NT2/D1 (cell line): ENCODE results near the gene KRT75.

Experiments used
- DNase-seq: peaks from one replicate; pipeline ENCODE4 v3.0.0-alpha.2; 2011; ENCODE audit warnings: low read depth, low spot score
- H3K27me3 ChIP-seq: 2 replicates; pipeline ENCODE4 v1.6.0; 2011; ENCODE audit warnings: mild to moderate bottlenecking; ENCODE audit not compliant: insufficient read length, insufficient read depth
- H3K36me3 ChIP-seq: 2 replicates; pipeline ENCODE4 v1.6.1; 2011; ENCODE audit warnings: mild to moderate bottlenecking, low read length, mixed read lengths; ENCODE audit not compliant: insufficient read depth, insufficient read length
- H3K4me1 ChIP-seq: 2 replicates; pipeline ENCODE4 v1.5.1; 2011; ENCODE audit not compliant: insufficient read depth, insufficient read length
- H3K4me3 ChIP-seq: 2 replicates; pipeline ENCODE4 v1.5.1; 2011; ENCODE audit warnings: low read depth; ENCODE audit not compliant: insufficient read length
- H3K9ac ChIP-seq: 2 replicates; pipeline ENCODE4 v1.6.0; 2011; ENCODE audit warnings: low read depth; ENCODE audit not compliant: insufficient read length
- H3K9me3 ChIP-seq: 2 replicates; pipeline ENCODE4 v1.5.1; 2011; ENCODE audit warnings: mild to moderate bottlenecking, low read length; ENCODE audit not compliant: insufficient read depth
- SUZ12 ChIP-seq: IDR thresholded peaks from 2 replicates; pipeline ENCODE4 v1.6.1; 2011; ENCODE audit not compliant: insufficient read length, insufficient read depth; ENCODE audit errors: extremely low read depth
- YY1 ChIP-seq: IDR thresholded peaks from 2 replicates; pipeline ENCODE4 v1.6.1; 2011; ENCODE audit not compliant: insufficient read length, insufficient read depth
- ZNF274 ChIP-seq: IDR thresholded peaks from 2 replicates; pipeline ENCODE4 v1.6.1; 2011; ENCODE audit warnings: mild to moderate bottlenecking, low read depth, low read length

Gene KRT75

DNA sequence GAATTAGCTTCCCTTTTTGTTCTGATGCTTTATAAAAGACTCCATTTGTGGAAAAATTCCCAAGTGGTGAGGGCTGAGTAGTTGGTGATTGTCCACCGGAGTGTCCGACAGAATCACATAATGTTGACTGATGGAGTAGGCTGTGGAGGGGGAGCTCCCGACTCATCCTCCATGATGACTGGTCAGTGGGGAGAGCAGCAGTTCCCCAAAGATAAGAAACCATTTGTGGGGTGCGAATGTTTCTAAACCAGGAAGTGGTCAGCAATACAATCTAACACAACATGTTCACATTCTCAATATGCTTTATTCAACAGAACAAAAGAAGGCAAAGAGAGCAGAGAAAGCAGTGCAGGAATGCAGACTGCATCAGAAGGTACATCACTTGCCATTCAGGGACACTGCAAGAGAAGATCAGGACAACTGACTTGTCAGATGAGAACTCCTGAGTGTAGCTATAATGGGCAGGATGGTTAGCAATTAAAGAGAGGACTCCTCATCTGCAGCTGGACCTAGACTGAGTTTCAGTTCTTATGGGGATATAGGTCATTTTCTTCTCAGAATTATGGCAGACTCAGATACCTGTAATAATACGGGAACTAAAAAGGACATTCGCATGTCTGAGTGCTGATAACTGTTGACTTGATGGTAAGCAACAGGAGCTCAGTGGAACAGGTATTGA, 12.3 kb upstream of the KRT75 start:
- TF ChIP-seq ZNF274 (no peak), SUZ12 (no peak), YY1 (no peak)
- no peaks in the 10 kb centered on the region for H3K4me1 ChIP-seq
- no peaks in the 10 kb centered on the region for H3K9me3 ChIP-seq
- no peak for DNase-seq
- no peak overlapping the region for H3K4me3 ChIP-seq
- no peak overlapping the region for H3K9ac ChIP-seq
- H3K36me3 ChIP-seq: no peaks in the 10 kb centered on the region
- no peaks in the 10 kb centered on the region for H3K27me3 ChIP-seq

DNA sequence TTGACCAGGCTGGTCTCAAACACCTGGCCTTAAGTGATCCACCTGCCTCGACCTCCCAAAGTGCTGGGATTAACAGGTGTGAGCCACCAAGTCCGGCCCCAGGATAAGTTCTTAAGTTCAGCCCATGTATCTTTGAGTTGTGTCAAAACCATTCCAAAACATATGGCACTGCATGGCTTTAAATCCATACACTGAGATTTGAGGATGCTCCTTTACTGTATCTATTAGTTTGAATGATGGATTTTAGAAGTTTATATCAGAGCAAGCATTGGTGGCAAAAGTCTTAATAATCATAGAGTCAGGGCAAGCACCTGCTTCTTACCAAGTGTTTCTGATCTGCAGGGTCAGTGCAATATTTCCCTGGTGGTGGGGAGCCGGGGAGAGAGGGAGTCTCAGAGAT, 11.7 kb upstream of the KRT75 start:
- H3K27me3 ChIP-seq: no peaks in the 10 kb centered on the region
- no peak for DNase-seq
- no peaks in the 10 kb centered on the region for H3K9me3 ChIP-seq
- TF ChIP-seq ZNF274: no peak
- no peak for TF ChIP-seq YY1
- TF ChIP-seq SUZ12: no peak
- H3K9ac ChIP-seq: no peak overlapping the region
- no peaks in the 10 kb centered on the region for H3K36me3 ChIP-seq
- H3K4me3 ChIP-seq: no peak overlapping the region
- H3K4me1 ChIP-seq: no peaks in the 10 kb centered on the region

DNA sequence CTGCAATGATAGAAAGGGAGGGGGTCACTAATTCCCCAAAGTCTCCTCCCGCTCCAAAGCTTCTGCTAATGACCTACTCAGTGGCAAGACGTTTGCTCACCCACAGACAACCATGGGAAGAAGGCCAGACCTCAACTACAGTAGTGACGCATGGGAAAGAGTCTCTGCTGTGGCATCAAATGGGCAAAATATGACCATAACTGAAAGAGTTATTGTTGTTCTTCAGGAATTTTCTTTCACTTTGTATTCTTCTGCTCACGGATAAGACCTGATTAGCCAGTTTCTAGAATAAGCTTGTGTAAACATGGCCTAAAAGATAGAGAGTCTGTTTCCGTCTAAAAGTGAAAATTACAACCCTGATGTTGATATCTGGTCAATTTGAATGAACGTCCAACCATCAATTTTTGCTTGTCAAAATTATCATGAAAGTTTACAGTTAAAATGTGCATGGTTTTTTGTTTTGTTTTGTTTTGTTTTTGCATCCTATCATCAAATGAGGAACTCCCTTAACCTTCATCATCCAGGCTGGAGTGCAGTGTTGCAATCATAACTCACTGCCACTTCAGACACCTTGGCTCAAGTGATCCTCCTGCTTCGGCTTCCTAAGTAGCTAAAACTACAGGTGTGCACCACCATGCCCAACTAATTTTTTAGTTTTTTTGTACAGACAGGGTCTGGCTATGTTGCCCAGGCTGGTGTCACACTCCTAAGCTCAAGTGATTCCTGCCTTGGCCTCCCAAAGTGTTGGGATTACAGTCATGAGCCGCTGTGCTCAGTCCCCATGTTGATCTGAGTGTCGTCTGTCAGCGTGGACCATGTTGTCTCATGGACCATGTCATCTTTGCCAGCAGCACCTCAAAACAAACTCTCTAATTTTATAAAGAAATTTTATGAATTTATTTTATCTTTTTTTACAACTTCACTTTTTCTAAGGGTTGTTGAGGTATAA, 10.8 kb upstream of the KRT75 start:
- H3K4me3 ChIP-seq: no peak overlapping the region
- no peak overlapping the region for H3K9ac ChIP-seq
- DNase-seq: no peak
- no peaks in the 10 kb centered on the region for H3K9me3 ChIP-seq
- TF ChIP-seq ZNF274 (no peak), SUZ12 (no peak), YY1 (no peak)
- H3K27me3 ChIP-seq: no peaks in the 10 kb centered on the region
- H3K4me1 ChIP-seq: no peaks in the 10 kb centered on the region
- no peaks in the 10 kb centered on the region for H3K36me3 ChIP-seq

DNA sequence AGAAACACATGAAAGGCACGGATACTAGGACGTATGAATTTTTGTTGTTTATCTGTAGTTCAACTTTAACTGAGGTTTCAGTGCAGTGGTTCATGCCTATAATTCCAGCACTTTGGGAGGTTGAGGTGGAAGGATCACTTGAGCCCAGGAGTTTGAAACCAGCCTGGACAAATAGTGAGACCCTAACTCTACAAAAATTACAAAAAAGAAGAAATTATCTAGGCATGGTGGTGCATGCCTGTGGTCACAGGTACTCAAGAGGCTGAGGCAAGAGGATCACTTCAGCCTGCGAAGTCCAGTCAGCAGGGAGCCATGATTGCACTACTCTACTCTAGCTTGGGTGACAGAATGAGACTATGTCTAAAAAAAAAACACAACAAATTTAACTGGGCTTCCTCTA, 9.8 kb upstream of the KRT75 start:
- no peaks in the 10 kb centered on the region for H3K36me3 ChIP-seq
- no peaks in the 10 kb centered on the region for H3K4me1 ChIP-seq
- no peak overlapping the region for H3K9ac ChIP-seq
- no peaks in the 10 kb centered on the region for H3K9me3 ChIP-seq
- DNase-seq: no peak
- no peaks in the 10 kb centered on the region for H3K27me3 ChIP-seq
- no peak overlapping the region for H3K4me3 ChIP-seq
- TF ChIP-seq SUZ12 (no peak), ZNF274 (no peak), YY1 (no peak)

DNA sequence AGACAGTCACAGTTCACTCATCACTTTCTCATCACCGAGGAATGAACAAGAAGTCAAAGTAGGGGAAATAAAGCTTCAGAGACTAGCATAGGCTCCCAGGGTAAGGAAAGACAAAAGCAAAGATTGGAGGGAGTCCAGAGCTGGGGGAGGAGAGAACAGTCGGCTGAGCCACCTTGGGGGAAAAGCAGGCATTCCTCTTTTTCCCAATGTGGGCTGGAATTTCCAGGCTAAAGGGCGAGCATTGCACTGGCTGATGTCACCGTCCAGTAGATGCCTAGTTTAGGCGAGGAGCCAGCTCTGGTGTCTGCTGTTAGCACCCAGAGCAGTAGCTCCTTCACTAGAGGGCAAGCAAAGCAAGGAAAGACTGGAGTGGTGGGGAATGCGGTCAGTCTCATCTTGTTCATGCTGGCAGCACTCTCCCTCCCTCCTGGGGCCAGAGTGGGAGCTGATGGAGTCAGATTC, 8.5 kb upstream of the KRT75 start:
- no peaks in the 10 kb centered on the region for H3K4me1 ChIP-seq
- no peaks in the 10 kb centered on the region for H3K9me3 ChIP-seq
- no peak overlapping the region for H3K4me3 ChIP-seq
- TF ChIP-seq SUZ12: no peak
- TF ChIP-seq YY1: no peak
- TF ChIP-seq ZNF274: no peak
- DNase-seq: peak; percentile 54
- H3K36me3 ChIP-seq: no peaks in the 10 kb centered on the region
- no peaks in the 10 kb centered on the region for H3K27me3 ChIP-seq
- H3K9ac ChIP-seq: no peak overlapping the region

DNA sequence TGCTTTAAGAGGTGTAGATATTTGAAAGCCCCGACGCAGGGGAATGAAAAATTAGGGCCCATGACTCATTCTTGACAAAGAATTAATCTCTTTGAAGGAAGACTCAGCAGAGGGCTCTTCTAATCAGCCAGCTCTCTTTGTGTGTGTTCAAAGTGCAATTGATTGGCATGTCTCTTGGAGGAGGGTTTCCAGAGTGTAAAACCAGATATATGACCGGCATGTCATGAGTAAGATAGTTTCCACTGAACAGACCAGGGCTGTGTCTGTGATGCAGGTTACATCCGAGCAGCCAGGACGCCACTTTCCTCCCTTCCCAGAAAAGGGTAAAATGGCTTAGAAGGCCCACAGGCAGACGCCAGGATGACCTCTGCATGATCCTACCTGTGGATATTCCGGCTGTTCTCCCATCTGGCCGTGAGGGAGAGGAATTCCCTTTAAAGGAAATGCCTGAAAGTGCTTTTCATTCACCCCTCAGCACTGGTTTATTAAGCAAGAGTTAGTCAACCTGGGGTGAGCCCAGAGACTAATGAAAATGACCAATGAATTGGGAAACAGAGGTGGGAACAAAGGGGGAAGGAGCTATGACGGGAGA, 7.2 kb upstream of the KRT75 start:
- DNase-seq: no peak
- peaks cover 4% of the 10 kb centered on the region for H3K4me1 ChIP-seq
- no peaks in the 10 kb centered on the region for H3K27me3 ChIP-seq
- H3K9ac ChIP-seq: no peak overlapping the region
- no peaks in the 10 kb centered on the region for H3K9me3 ChIP-seq
- TF ChIP-seq ZNF274 (no peak), YY1 (no peak), SUZ12 (no peak)
- H3K4me3 ChIP-seq: no peak overlapping the region
- no peaks in the 10 kb centered on the region for H3K36me3 ChIP-seq

DNA sequence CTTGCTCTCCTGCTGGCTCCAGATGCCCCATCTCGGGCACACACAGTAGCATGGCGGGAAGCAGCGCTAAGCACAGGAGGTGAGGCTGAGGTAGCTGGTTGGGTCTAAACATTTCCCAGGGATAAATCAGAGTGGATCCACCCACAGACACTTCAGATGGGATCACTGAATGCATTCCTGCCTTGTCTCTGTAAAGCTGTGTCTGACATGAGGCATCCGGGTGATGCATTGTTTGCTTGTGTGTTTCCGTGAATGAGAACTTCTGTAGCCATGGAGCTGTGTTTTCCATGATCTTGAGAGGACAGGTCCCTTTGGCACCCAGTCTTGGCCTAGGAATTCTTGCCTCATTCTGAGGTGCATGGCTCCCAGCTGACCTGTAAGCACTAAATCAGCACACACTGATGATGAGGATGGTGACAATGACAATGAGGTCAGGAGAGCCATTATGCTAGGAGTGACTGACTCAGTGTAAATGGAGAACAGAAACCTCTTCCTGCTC, 6.7 kb upstream of the KRT75 start:
- no peak for DNase-seq
- H3K4me1 ChIP-seq: peaks cover 6% of the 10 kb centered on the region
- H3K9me3 ChIP-seq: no peaks in the 10 kb centered on the region
- TF ChIP-seq ZNF274 (no peak), YY1 (no peak), SUZ12 (no peak)
- no peak overlapping the region for H3K9ac ChIP-seq
- no peaks in the 10 kb centered on the region for H3K36me3 ChIP-seq
- no peaks in the 10 kb centered on the region for H3K27me3 ChIP-seq
- H3K4me3 ChIP-seq: no peak overlapping the region
